Activated CD8-positive, alpha-beta T cell treated with anti-CD3 and anti-CD28 coated beads, Interleukin-2, amount 10 ng/mL, durations not matched to agents 7 days and 5 days (primary cell): ENCODE measurements around the gene FBXW10B. TPM values are rescaled to one million over a fixed set of nuclear protein-coding genes. Genes with fewer than 3 reads are reported as not detected.
"Not testable (repeated sequence)": the region's sequence is repeated elsewhere in the genome, so short reads cannot be mapped to it uniquely, and the experiment has no call there.

Source experiments
- ATAC-seq: fragments of 150-1000 bp; cut with Tn5 transposase; one replicate; pipeline ENCODE4 v1.10.0; 2021; ENCODE audit warnings: moderate library complexity
- CTCF ChIA-PET: fragments of 350-600 bp; sonication (Branson Sonifier 250); formaldehyde crosslinking; loops from one replicate; lab custom pipeline; 2021; ENCODE audit warnings: antibody characterized with exemption; lab: Charles Lee
- POLR2A ChIA-PET: fragments of 350-600 bp; sonication (Branson Sonifier 250); formaldehyde crosslinking; loops from one replicate; lab custom pipeline; 2021; ENCODE audit warnings: antibody characterized with exemption; lab: Charles Lee
- DNase-seq: peaks from one replicate; pipeline ENCODE4 v3.0.0-alpha.2; 2020
- H3K27ac Mint-ChIP-seq: one replicate; pipeline ENCODE4 v1.8.0; 2021; ENCODE audit warnings: mild to moderate bottlenecking, mixed read lengths
- H3K27me3 Mint-ChIP-seq: one replicate; pipeline ENCODE4 v1.8.0; 2021; ENCODE audit warnings: low read depth, mixed read lengths
- H3K36me3 Mint-ChIP-seq: one replicate; pipeline ENCODE4 v1.8.0; 2021; ENCODE audit warnings: low read depth, mixed read lengths
- H3K4me1 Mint-ChIP-seq: one replicate; pipeline ENCODE4 v1.8.0; 2021; ENCODE audit warnings: low read depth, mixed read lengths
- H3K4me3 Mint-ChIP-seq: one replicate; pipeline ENCODE4 v1.8.0; 2021; ENCODE audit warnings: mild to moderate bottlenecking, mixed read lengths
- H3K9me3 Mint-ChIP-seq: one replicate; pipeline ENCODE4 v1.8.0; 2022; ENCODE audit warnings: mixed read lengths; ENCODE audit not compliant: insufficient read depth
- total RNA-seq, 2 experiments: library from RNA; stranded (reverse); gene quantifications; one replicate each; pipeline ENCODE4 v1.2.3, GENCODE V29; 2021

Gene FBXW10B
- total RNA-seq, 2 experiments from 2014 or later: 0.13 to 0.82 TPM

DNA sequence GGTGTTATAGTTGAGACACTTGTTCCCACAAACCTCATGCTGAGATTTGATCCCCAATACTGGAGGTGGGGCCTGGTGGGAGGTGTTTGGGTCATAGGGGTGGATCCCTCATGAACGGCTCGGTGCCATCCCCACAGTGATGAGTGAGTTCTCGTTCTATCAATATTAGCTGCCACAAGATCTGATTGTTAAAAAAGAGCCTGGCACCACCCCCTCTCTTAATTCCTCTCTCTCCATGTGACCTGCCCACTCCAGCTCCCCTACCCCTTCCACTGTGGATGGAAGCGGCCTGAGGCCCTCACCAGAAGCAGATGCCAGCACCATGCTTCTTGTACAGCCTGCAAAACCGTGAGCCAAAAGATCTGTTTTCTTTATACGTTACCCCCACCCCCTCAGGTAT is 33.5 kb upstream of the FBXW10B start:
- ChIA-PET CTCF (no interaction called here), POLR2A (no interaction called here)
- Mint-ChIP-seq H3K36me3 (peaks cover 4% of the 10 kb centered on the region), H3K27me3 (no peaks in the 10 kb centered on the region), H3K4me1 (peaks cover 18% of the 10 kb centered on the region), H3K4me3 (no peak overlapping the region), H3K9me3 (no peaks in the 10 kb centered on the region), H3K27ac (no peak overlapping the region)
- ATAC-seq (no peak), DNase-seq (no peak)

- no peaks in the 10 kb centered on the region for H3K9me3 Mint-ChIP-seq
- H3K36me3 Mint-ChIP-seq: no peaks in the 10 kb centered on the region
- peaks cover 18% of the 10 kb centered on the region for H3K4me1 Mint-ChIP-seq
- ATAC-seq (peak; percentile 82), DNase-seq (peak; percentile 57)
- peak overlapping the region; percentile 56 for H3K4me3 Mint-ChIP-seq
- ChIA-PET CTCF (no interaction called here), POLR2A (no interaction called here)
- H3K27me3 Mint-ChIP-seq: no peaks in the 10 kb centered on the region
- H3K27ac Mint-ChIP-seq: peak overlapping the region; percentile 71
These were observed 32.1 kb upstream of the FBXW10B start for GRCh38 chr17:15651583-15652110.

- ChIA-PET CTCF (no interaction called here), POLR2A (no interaction called here)
- no peaks in the 10 kb centered on the region for H3K9me3 Mint-ChIP-seq
- DNase-seq (no peak), ATAC-seq (no peak)
- H3K4me1 Mint-ChIP-seq: peaks cover 18% of the 10 kb centered on the region
- no peaks in the 10 kb centered on the region for H3K27me3 Mint-ChIP-seq
- peak overlapping the region; percentile 71 for H3K27ac Mint-ChIP-seq
- peak overlapping the region; percentile 56 for H3K4me3 Mint-ChIP-seq
- H3K36me3 Mint-ChIP-seq: no peaks in the 10 kb centered on the region
These were observed 31.5 kb upstream of the FBXW10B start for GRCh38 chr17:15650741-15651582.

DNA sequence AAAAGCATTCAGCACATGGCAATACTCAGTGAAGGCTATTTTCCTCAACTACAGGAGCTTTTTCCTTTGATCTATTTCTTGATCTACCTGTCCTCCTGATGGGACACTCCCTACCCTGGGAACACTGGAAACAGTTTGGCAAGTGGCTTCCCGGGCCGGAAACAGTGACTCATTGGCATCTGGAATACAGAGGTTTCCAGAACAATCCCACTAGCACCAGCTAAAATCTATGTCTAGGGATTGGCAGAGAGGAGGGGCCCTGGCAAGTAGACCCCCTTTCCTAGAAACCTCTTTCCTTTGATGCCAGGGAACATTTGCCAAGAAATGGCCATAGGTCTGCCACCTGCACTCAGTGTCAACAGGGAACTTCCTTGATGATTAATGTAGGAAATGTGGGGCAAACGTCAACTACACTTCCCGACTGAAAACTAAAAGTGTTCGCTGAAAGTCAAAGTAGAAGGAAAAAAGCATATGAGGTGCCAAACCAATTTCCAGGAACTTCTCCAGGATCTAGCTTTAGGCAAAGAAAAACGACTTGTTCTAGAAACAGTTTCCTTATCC is 30.4 kb upstream of the FBXW10B start:
- Mint-ChIP-seq H3K9me3 (no peaks in the 10 kb centered on the region), H3K27ac (no peak overlapping the region), H3K4me3 (no peak overlapping the region), H3K36me3 (no peaks in the 10 kb centered on the region), H3K27me3 (no peaks in the 10 kb centered on the region), H3K4me1 (peaks cover 20% of the 10 kb centered on the region)
- POLR2A ChIA-PET: no interaction called here
- CTCF ChIA-PET: no interaction called here
- no peak for ATAC-seq
- no peak for DNase-seq

GRCh38 chr17:15648386-15648785 is 28.9 kb upstream of the FBXW10B start:
- POLR2A ChIA-PET: no interaction called here

DNA sequence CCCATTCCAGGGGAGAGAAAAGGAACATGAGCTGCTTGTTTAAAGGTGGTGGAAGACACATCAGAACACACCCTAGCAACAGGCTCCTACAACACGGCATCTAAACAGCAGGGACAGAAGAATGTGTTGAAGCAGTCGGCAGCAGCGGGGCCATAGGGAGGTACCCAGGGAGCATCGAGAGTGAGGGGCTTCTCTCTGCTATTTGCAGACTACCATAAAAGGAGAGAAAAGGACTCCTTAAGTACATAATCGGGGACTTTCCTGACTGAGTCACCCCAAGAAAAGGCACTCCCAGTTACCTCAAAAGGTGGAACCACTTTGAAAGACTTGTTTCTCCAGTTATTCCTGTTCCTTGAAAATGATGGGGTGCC is 26.4 kb upstream of the FBXW10B start:
- H3K36me3 Mint-ChIP-seq, H3K27me3 Mint-ChIP-seq, POLR2A ChIA-PET, ATAC-seq, H3K9me3 Mint-ChIP-seq, DNase-seq, CTCF ChIA-PET, H3K4me3 Mint-ChIP-seq, H3K27ac Mint-ChIP-seq: not testable (repeated sequence)
- H3K4me1 Mint-ChIP-seq: peaks cover 11% of the 10 kb centered on the region

More at GRCh38 chr17:15648386-15648785, 28.9 kb upstream of the FBXW10B start:
- DNase-seq (no peak), ATAC-seq (no peak)
- CTCF ChIA-PET: interaction anchor here (0.6 kb wide), 1 partner anchor 12 kb away, joined by 3 read pairs; no protein-coding TSS in a partner anchor
- no peaks in the 10 kb centered on the region for H3K27me3 Mint-ChIP-seq
- peaks cover 20% of the 10 kb centered on the region for H3K4me1 Mint-ChIP-seq
- H3K36me3 Mint-ChIP-seq: no peaks in the 10 kb centered on the region
- no peaks in the 10 kb centered on the region for H3K9me3 Mint-ChIP-seq
- no peak overlapping the region for H3K27ac Mint-ChIP-seq
- H3K4me3 Mint-ChIP-seq: no peak overlapping the region

- H3K4me1 Mint-ChIP-seq, H3K27me3 Mint-ChIP-seq, H3K4me3 Mint-ChIP-seq, H3K36me3 Mint-ChIP-seq, POLR2A ChIA-PET, DNase-seq, ATAC-seq, H3K27ac Mint-ChIP-seq, CTCF ChIA-PET, H3K9me3 Mint-ChIP-seq: not testable (repeated sequence)
These were observed 25.8 kb upstream of the FBXW10B start for GRCh38 chr17:15645099-15645941.

DNA sequence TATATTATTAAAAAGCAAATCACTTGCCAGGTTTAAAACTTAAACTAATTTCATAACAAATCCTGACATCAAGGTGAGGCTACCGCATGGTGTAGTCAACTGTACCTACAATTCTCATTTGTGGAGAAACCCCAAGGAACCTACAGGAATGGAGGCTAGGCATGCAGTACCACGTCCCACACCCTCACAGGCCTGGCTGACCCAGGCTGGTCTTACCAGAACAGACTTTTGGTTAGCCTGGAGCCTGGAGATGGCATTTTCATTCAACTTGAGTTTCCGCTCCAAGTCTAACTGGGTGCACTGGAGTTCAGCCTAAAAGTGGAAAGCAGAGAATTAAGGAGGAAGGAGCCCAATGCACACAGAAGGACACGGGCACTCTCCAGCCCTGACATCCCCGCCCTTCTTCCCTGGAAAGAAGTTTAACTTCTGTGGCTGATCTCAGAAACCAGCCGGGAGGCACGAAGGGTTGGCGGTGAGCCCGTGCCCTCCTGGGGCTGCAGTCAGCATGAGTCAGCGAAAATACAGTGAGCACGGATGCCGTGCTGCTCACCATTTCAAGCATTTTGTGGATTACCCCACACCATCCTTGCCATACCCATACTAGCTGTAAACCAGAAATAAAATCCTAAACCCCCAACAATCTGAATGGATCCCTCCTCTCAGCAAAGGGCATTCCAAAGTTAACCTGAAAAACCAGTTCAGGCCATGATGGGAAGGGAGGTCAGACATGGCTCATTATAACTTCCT is 23.2 kb upstream of the FBXW10B start:
- H3K4me1 Mint-ChIP-seq, CTCF ChIA-PET, DNase-seq, H3K4me3 Mint-ChIP-seq, H3K27ac Mint-ChIP-seq, ATAC-seq, POLR2A ChIA-PET, H3K36me3 Mint-ChIP-seq, H3K9me3 Mint-ChIP-seq, H3K27me3 Mint-ChIP-seq: not testable (repeated sequence)

GRCh38 chr17:15642014-15642413 is 22.5 kb upstream of the FBXW10B start:
- H3K36me3 Mint-ChIP-seq, CTCF ChIA-PET, ATAC-seq, H3K27ac Mint-ChIP-seq, H3K9me3 Mint-ChIP-seq, H3K4me3 Mint-ChIP-seq, H3K4me1 Mint-ChIP-seq, H3K27me3 Mint-ChIP-seq, POLR2A ChIA-PET, DNase-seq: not testable (repeated sequence)

GRCh38 chr17:15630930-15631453 is 11.5 kb upstream of the FBXW10B start:
- H3K4me1 Mint-ChIP-seq, H3K27me3 Mint-ChIP-seq, DNase-seq, H3K4me3 Mint-ChIP-seq, H3K36me3 Mint-ChIP-seq, ATAC-seq, H3K9me3 Mint-ChIP-seq, CTCF ChIA-PET, POLR2A ChIA-PET, H3K27ac Mint-ChIP-seq: not testable (repeated sequence)

GRCh38 chr17:15629991-15630390 is 10.5 kb upstream of the FBXW10B start:
- POLR2A ChIA-PET, H3K27ac Mint-ChIP-seq, H3K4me3 Mint-ChIP-seq, H3K27me3 Mint-ChIP-seq, CTCF ChIA-PET, ATAC-seq, H3K36me3 Mint-ChIP-seq, H3K4me1 Mint-ChIP-seq, DNase-seq, H3K9me3 Mint-ChIP-seq: not testable (repeated sequence)
